Gastroesophageal sphincter (tissue), 3 donors: ENCODE data around the gene AFMID.

Experiments
- EP300 ChIP-seq: sonication (generic); formaldehyde crosslinking; IDR thresholded peaks from one replicate; pipeline ENCODE4 v1.6.1; 2017; ENCODE audit warnings: antibody characterized with exemption, mild to moderate bottlenecking
- POLR2A ChIP-seq, 2 donors: fragments of 450-650 bp; IDR thresholded peaks; one replicate each; pipeline ENCODE4 v1.6.1; 2017; ENCODE audit warnings: antibody characterized with exemption in 2 of 2, mild to moderate bottlenecking in 2 of 2, moderate library complexity in 1 of 2
- TF ChIP-seq, protein P1 (sequence below), 4 experiments: fragments of 200-600 bp in 2 of 4; fragments of 450-650 bp in 2 of 4; sonication (generic) in 1 of 4; IDR thresholded peaks; one replicate each; pipeline ENCODE4 v1.5.1; 2017 to 2019; ENCODE audit warnings: antibody characterized with exemption in 4 of 4, mild to moderate bottlenecking in 2 of 4, moderate library complexity in 2 of 4

DNA sequence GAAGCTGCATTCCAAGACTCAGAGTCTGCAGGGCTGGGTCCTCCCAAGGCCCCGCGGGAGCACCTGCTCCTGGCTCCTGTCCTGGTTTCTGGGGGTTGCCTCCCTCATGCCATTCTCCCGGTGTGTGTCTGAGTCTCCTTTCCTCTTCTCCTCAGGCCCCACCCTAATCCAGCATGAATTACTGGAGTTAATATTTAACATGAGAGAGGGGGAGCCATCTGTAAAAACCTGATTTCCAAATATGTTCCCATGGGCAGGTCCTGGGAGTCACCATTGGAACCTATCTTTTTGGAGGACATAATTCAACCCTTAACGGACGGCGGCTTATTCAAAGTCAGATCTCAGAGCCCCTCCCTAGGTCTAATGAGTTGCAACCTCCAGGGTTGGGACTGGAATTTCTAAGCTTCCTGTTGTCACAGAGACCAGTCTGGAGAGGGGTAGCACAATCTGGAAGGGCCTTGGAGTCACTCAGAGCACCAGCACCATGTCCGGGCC lies 35.6 kb upstream of the AFMID start:
- TF ChIP-seq, protein P1, sequence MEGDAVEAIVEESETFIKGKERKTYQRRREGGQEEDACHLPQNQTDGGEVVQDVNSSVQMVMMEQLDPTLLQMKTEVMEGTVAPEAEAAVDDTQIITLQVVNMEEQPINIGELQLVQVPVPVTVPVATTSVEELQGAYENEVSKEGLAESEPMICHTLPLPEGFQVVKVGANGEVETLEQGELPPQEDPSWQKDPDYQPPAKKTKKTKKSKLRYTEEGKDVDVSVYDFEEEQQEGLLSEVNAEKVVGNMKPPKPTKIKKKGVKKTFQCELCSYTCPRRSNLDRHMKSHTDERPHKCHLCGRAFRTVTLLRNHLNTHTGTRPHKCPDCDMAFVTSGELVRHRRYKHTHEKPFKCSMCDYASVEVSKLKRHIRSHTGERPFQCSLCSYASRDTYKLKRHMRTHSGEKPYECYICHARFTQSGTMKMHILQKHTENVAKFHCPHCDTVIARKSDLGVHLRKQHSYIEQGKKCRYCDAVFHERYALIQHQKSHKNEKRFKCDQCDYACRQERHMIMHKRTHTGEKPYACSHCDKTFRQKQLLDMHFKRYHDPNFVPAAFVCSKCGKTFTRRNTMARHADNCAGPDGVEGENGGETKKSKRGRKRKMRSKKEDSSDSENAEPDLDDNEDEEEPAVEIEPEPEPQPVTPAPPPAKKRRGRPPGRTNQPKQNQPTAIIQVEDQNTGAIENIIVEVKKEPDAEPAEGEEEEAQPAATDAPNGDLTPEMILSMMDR (IDR thresholded peaks at IDR 0.05): no peak
- no peak for TF ChIP-seq POLR2A (IDR thresholded peaks at IDR 0.05)
- no peak for TF ChIP-seq EP300
